Suppressor macrophage treated with lipopolysaccharide for 4 hours (primary cell): ENCODE results near the gene EML6.
A peak's percentile ranks its signal among the peaks of the same experiment; 100 is the strongest.

ENCODE experiments used
- DNase-seq: peaks from one replicate; pipeline ENCODE4 v3.0.0-alpha.2; 2020

The EML6 gene

DNA sequence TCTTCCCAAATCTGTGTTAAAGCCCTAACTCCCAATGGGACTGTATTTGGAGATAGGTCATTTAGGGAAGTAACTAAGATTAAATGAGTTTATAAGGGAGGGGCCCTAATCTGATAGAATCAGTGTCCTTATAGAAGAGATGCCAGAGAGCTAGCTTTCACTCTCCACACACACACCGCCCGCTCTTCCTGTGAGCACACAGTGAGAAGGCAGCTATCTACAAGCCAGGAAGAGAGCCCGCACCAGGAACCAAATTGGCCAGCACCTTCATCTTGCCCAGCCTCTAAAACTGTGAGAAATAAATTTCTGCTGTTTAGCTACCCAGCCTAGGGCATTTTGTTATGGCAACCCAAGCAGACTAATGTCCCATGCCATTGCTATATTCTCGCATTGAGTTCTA lies 201.6 kb downstream of the EML6 start:
- no peak for DNase-seq

GRCh38 chr2:54927085-54927750 lies 203.8 kb downstream of the EML6 start:
- DNase-seq, result no peak

DNA sequence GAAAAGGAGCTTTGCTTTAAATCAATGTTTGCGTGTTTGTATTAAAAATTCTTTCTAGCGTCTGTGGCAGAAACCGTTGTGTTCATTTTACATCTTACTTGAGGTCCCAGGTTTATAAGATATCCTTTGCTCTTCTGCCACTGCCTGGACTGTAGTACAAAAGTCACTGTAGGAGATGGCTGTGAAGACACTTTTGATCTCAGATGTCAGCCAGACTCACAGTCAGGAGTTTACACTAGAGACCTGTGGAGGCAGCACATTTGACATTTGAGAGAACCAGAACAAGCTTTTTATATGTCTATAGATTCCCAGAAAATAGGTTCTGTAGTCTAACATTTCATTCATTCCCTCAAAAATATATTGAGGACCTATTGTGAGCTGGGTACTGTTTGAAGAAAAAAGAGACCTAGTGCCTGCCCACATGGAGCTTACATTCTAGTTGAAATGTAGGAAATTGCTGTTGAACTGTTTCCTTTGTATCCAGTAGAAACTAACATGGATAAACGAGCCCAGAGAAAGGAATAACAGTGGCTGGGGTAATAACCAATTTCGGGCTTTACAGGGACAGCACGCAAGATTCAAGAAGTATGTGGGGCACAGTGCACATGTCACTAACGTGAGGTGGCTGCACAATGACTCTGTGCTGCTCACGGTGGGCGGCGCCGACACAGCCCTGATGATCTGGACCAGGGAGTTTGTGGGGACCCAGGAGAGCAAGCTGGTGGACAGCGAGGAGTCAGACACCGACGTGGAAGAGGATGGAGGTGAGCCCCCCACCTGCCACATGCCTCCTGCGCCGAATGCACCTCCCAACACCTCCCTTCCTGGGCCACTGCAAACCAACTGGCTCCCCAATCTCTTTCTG lies 204.5 kb downstream of the EML6 start:
- no peak for DNase-seq

GRCh38 chr2:54928719-54929118 lies 205.3 kb downstream of the EML6 start:
- DNase-seq, result no peak

DNA sequence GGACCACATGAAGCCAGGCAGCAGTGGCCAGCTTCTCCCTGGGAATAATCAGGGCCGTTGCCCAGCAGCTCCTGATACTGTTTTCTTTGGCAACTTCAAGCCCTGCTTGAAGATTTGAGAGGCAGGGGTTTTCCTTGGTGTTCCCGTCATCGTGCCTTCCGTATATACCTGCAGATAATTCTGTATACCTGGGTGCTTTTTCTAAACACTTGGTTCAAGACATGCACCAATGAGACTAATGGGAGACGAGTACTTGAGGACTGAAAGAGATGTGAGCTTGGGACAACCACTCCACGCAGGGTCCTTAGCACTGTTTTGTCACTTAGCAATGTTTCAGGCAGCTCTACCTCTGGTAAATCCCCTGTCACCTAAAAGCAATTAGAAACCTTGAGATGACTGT lies 208.0 kb downstream of the EML6 start:
- DNase-seq, result no peak

- no peak for DNase-seq
These were observed 211.9 kb downstream of the EML6 start for GRCh38 chr2:54935389-54935788.

GRCh38 chr2:54936766-54937165 lies 213.3 kb downstream of the EML6 start:
- DNase-seq, result no peak

GRCh38 chr2:54939446-54940118 lies 216.1 kb downstream of the EML6 start:
- DNase-seq, result no peak

DNA sequence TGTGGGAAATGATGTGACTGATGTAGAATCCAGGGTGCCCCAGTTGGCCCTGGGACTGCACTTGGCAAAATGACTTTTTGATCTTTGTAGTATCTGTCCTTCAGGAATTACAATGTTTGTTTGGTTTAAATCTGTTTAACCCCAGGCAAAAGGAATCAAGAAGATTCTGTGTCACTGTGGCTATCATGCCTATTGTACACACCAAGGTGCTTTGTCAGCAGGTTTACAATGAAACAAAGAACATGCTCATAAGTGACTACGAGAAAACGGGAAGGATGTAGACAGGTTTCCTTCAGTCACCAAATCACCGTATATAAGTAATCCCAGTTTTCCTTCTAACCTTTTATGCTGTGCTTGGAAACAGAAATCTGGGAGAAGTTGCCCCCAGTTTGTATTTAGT lies 217.3 kb downstream of the EML6 start:
- DNase-seq, result no peak

DNA sequence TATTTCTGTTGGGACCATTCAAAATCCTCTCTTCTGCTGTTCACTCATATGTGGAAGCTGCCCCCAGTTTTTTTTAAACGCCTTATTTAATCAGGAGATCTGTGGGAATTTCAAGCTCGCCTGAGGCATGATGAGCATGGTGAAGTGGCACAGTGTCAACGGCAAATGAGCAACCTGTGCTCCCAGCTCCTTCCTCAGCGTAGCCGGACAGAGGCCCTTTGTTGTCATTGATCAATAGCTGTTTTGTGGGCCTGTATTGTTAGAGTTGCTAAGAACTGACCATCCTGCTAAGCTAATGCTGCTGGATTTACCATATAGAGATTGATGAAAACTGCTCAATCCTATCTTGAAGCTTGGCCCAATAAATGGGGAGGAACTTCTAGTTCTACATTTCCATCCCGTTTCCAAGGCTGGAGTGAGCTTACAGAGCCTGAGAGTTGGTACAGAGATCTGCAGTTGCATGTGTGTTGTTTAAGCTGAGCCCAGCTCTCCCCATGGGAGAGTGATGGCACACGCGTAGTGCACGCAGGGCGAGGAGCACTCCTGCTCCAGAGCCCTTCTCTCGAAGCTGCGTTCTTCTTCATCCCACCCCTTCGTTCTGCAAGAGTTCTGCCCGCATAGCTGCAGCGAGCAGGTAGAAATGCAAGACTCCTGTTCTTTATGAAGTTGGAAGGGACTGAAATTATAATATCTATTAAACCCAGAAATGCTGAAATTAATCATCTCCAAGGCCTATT lies 218.0 kb downstream of the EML6 start:
- no peak for DNase-seq

DNA sequence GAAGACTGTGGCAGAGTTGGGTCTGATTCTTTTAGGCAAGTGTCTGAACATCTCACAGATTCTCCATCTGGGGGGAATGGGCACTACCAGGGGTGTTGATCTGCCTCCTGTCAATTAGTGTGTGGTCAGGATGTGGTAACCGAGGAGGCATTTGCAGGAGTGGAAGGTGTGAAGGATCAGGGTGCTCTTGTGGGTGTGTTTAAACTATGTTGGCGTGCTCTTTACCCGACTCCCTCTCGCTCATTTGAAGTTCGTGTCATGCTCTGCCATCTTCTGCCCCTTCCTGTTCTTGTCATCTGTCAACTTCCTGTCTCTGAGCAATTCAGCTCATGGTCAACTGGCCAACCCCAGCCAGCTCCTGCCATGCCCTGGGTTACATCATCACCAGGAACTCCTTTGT lies 218.9 kb downstream of the EML6 start:
- DNase-seq, result no peak

DNA sequence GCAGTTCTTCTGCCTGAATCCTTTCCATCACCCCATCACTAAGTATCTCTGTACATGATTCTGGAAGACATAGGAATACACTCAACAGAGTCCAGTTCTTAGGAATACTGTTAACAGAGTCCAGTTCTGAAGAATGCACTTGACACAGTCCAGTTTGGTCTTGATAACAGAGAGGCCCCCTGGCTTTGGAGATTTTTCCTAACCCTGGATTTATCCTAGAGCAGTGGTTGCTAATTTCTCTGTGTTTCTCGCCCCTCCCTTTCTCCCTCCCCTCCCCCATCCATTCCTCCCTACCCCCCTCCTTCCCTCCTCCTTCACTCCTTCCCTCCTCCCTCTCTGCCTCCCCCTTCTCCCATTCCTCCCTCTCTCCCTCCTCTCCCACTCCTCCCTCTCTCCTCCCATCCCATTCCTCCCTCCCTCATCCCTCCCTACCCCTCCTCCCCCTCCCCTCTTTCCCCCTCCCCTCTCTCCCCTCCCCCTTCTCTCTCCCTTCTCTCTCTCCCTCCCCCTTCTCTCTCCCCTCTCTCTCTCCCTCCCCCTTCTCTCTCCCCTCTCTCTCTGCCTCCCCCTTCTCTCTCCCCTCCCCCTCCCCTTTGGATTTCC lies 221.4 kb downstream of the EML6 start:
- no peak for DNase-seq

- DNase-seq, result no peak
These were observed 222.1 kb downstream of the EML6 start for GRCh38 chr2:54945391-54946219.

GRCh38 chr2:54946220-54946805 lies 222.9 kb downstream of the EML6 start:
- DNase-seq, result no peak

- DNase-seq, result no peak
These were observed 223.7 kb downstream of the EML6 start for GRCh38 chr2:54947136-54947535.

GRCh38 chr2:54947646-54948045 lies 224.2 kb downstream of the EML6 start:
- no peak for DNase-seq

GRCh38 chr2:54948120-54948519 lies 224.7 kb downstream of the EML6 start:
- DNase-seq, result no peak

DNA sequence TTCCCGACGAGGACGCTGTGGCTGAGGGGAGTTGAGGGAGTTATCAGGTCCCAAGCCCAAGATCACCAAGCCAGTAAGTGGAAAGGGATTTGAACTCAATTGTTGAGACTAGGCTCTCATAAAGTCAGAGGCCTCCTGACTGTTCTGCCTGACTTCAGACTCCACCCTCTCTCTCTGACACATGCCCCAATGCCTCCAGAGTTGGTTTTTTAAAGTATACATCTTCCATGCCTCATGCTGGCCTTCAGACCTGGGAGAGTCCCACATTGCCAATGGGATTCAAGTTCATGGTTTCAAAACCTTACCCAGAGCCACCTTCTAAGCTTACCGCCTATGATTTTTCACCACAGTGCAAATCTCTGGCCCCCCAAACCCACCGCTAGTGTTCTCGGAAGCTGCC lies 226.0 kb downstream of the EML6 start:
- no peak for DNase-seq

DNA sequence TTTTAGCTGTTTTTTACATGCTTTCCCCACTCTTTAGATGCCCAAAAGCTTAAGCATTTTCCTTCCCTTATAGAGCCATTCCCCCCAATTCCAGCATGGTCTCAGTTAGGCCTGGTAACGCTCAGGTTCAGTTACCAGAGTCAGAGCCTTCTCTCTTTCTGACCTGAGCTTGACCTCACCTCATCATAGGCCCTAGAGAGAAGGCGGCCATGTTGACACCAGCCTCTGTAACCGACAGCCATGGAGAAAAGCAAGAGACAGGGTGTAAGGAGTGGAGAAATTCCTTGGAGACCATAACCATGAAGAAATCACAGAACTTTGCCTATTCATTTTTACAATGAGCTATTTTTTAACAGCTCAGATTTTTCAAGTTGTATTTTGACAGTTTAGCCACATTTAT lies 227.3 kb downstream of the EML6 start:
- DNase-seq, result no peak

GRCh38 chr2:54952425-54952824 lies 229.0 kb downstream of the EML6 start:
- no peak for DNase-seq

DNA sequence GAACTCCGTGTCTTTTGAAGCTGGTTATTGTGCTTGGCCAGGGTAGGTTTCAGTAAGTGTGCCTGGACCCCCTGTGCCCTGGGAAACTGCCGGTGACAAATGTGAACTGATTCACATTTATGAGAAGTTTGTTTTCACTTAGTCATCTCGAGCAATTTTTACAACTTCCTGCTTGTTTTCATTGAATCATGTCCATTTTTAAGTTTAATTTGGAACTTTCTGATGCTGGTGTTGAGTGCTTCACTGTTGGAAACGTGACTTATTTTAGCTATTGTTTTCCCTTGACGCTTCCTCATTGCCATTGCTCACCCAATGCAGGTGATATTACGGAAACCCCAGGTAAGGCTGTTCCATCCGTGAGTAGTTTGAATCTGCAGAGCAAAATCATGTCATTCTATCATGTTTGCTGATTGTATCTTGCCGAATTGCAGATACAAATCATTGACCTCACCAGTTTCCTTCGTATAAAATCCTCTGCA lies 229.6 kb downstream of the EML6 start:
- peak; percentile 33 for DNase-seq
